Measurements from ENCODE around the gene GPR137B.

- no peak for TF ChIP-seq MLX (CRISPR knock-in tag; conservative IDR thresholded peaks at IDR 0.05)
- TF ChIP-seq HNRNPLL (IDR thresholded peaks at IDR 0.05; ENCODE audit: low read depth, low read length, poor library complexity, severe bottlenecking), result no peak
- TF ChIP-seq CTCF (IDR thresholded peaks at IDR 0.05 in 2 of 3, conservative IDR thresholded peaks at IDR 0.05 in 1 of 3; ENCODE audit: insufficient read depth in 2 of 3, low read depth in 1 of 3, low read length in 3 of 3), result no peak
- no peak for TF ChIP-seq HNRNPK (IDR thresholded peaks at IDR 0.05; ENCODE audit: low read depth, low read length, poor library complexity, severe bottlenecking)
- TF ChIP-seq HMGXB4 (CRISPR knock-in tag; IDR thresholded peaks at IDR 0.05), result no peak
- TF ChIP-seq IRF2 (CRISPR knock-in tag; IDR thresholded peaks at IDR 0.05), result no peak
- TF ChIP-seq FOXA1 (IDR thresholded peaks at IDR 0.05; ENCODE audit: borderline replicate concordance), result no peak
- no peak for TF ChIP-seq HDAC2 (IDR thresholded peaks at IDR 0.05)
- TF ChIP-seq TFE3 (CRISPR knock-in tag; IDR thresholded peaks at IDR 0.05), result no peak
These were observed 2.3 kb downstream of the GPR137B start for GRCh38 chr1:236144446-236145150.

Measured in K562 (cell line).